K562 (cell line): ENCODE results near the gene DPH2. TPM values are rescaled to one million over a fixed set of nuclear protein-coding genes. Genes with fewer than 3 reads are reported as not detected.

ENCODE experiments used
- ATAC-seq: fragments of 200-7000 bp; cut with Tn5 transposase; 3 replicates; pipeline ENCODE4 v1.9.1; 2020; ENCODE audit warnings: moderate library complexity
- BruUV-seq: library from RNA; stranded (reverse); fragments of 400-500 nt; replicated peaks from 2 replicates; lab custom pipeline; 2021; lab: Mats Ljungman, UMichigan
- CTCF ChIA-PET: fragments of 300-600 bp; formaldehyde crosslinking; extraction: SDS; loops from one replicate; lab custom pipeline; 2021; ENCODE audit warnings: low intra/inter-chr PET ratio; lab: Yijun Ruan, JAX
- POLR2A ChIA-PET: fragments of 300-600, 350-650 bp; sonication (Branson Sonifier 250); formaldehyde crosslinking; extraction: SDS; loops from one replicate; lab custom pipeline; 2021; ENCODE audit warnings: antibody characterized with exemption, inconsistent platforms; lab: Yijun Ruan, JAX
- DNase-seq, 4 experiments: peaks; one replicate each; pipeline versions ENCODE4 v3.0.0 to v3.0.0-alpha.2; 2011 to 2018; ENCODE audit warnings: low spot score in 3 of 4, mixed read lengths in 3 of 4; ENCODE audit errors: extremely low read depth in 1 of 4
- FAIRE-seq: peaks from 2 replicates; lab custom pipeline; 2011; peaks lifted over from hg19 to GRCh38; lab: Jason Lieb, UNC
- H2AFZ ChIP-seq: 2 replicates; pipeline ENCODE4 v1.6.0; 2011; ENCODE audit warnings: low read depth, low read length, control low read depth, inconsistent platforms
- H3K27ac ChIP-seq: fragments of 200-600 bp; 3 replicates; pipeline ENCODE4 v1.8.0; 2011; ENCODE audit warnings: low read depth, mild to moderate bottlenecking, control low read depth, inconsistent platforms, low read length, moderate library complexity, mixed read lengths; ENCODE audit errors: extremely low read depth
- H3K27me3 ChIP-seq, 2 experiments: fragments of 300-600 bp in 1 of 2; 2 replicates in 1 of 2; 3 replicates in 1 of 2; pipeline versions ENCODE4 v1.6.0 to v1.8.0; 2011; ENCODE audit warnings: inconsistent platforms in 2 of 2, low read length in 2 of 2, mild to moderate bottlenecking in 1 of 2, mixed read lengths in 1 of 2, moderate library complexity in 1 of 2; ENCODE audit not compliant: control insufficient read depth in 2 of 2, insufficient read depth in 2 of 2
- H3K36me3 ChIP-seq: fragments of 300-600 bp; 3 replicates; pipeline ENCODE4 v1.8.0; 2011; ENCODE audit warnings: mild to moderate bottlenecking, low read length, inconsistent platforms; ENCODE audit not compliant: control insufficient read depth, insufficient read depth
- H3K4me1 ChIP-seq, 2 experiments: fragments of 200-600 bp in 1 of 2; replicated peaks in 1 of 2; 2 replicates in 1 of 2; 3 replicates in 1 of 2; pipeline versions ENCODE4 v1.5.1 to v1.8.0; 2011; ENCODE audit warnings: inconsistent platforms in 2 of 2, low read length in 2 of 2, mild to moderate bottlenecking in 1 of 2, mixed read lengths in 1 of 2, moderate library complexity in 1 of 2; ENCODE audit not compliant: control insufficient read depth in 2 of 2, insufficient read depth in 2 of 2
- H3K4me2 ChIP-seq: 2 replicates; pipeline ENCODE4 v1.6.1; 2011; ENCODE audit warnings: low read length, control low read depth, inconsistent platforms, mixed read lengths; ENCODE audit not compliant: insufficient read depth
- H3K4me3 ChIP-seq: fragments of 200-600 bp; sonication (generic), shearing (Covaris generic); 2 replicates; pipeline ENCODE4 v1.5.1; 2016; ENCODE audit warnings: control low read depth, inconsistent platforms
- H3K79me2 ChIP-seq: fragments of 200-600 bp; 3 replicates; pipeline ENCODE4 v1.8.0; 2011; ENCODE audit warnings: low read length, inconsistent platforms; ENCODE audit not compliant: control insufficient read depth, insufficient read depth
- H3K9ac ChIP-seq, 2 experiments: 2 replicates each; pipeline versions ENCODE4 v1.6.0 to v1.6.1; 2011; ENCODE audit warnings: low read depth in 2 of 2, low read length in 2 of 2, control low read depth in 1 of 2, inconsistent platforms in 1 of 2, mild to moderate bottlenecking in 1 of 2, mixed read lengths in 1 of 2; ENCODE audit not compliant: insufficient read depth in 1 of 2
- H3K9me1 ChIP-seq: one replicate; pipeline ENCODE4 v1.6.0; 2011; ENCODE audit warnings: inconsistent platforms, mild to moderate bottlenecking, low read length, moderate library complexity; ENCODE audit not compliant: control insufficient read depth, insufficient read depth
- H3K9me3 ChIP-seq: replicated peaks from 2 replicates; pipeline ENCODE4 v1.5.1; 2011; ENCODE audit warnings: low read depth, low read length, inconsistent platforms; ENCODE audit not compliant: control insufficient read depth, insufficient read depth
- H4K20me1 ChIP-seq: replicated peaks from 2 replicates; pipeline ENCODE4 v1.6.1; 2011; ENCODE audit warnings: low read length, inconsistent platforms, mixed read lengths; ENCODE audit not compliant: control insufficient read depth, insufficient read depth
- MBD2 ChIP-seq: sonication (generic); IDR thresholded peaks from 2 replicates; pipeline ENCODE4 v1.6.1; 2016; ENCODE audit warnings: low read depth, borderline replicate concordance
- MYNN ChIP-seq, 2 experiments: sonication (generic); formaldehyde crosslinking in 1 of 2; IDR thresholded peaks; 2 replicates each; pipeline versions ENCODE4 v1.5.0 to v1.6.1; 2016 to 2020; ENCODE audit warnings: antibody characterized with exemption in 1 of 2, missing genetic modification reagents in 1 of 2
- NFRKB ChIP-seq: fragments of 450-650 bp; IDR thresholded peaks from 2 replicates; pipeline ENCODE4 v1.6.1; 2016; ENCODE audit warnings: low read depth
- NONO ChIP-seq, 2 experiments: fragments of 200-400 bp in 1 of 2; fragments of 450-650 bp in 1 of 2; formaldehyde crosslinking in 1 of 2; IDR thresholded peaks; 2 replicates each; pipeline ENCODE4 v1.6.1; 2017; ENCODE audit warnings: low read depth in 2 of 2, mild to moderate bottlenecking in 2 of 2, moderate library complexity in 2 of 2, low read length in 1 of 2
- RB1 ChIP-seq: fragments of 450-650 bp; IDR thresholded peaks from 2 replicates; pipeline ENCODE4 v1.6.1; 2017; ENCODE audit warnings: low read depth, mild to moderate bottlenecking
- ZBTB1 ChIP-seq: sonication (generic); formaldehyde crosslinking; IDR thresholded peaks from 2 replicates; pipeline ENCODE4 v1.8.1; 2023; ENCODE audit warnings: missing genetic modification reagents, low read depth, mild to moderate bottlenecking, borderline replicate concordance
- ZFP1 ChIP-seq: fragments of 450-650 bp; formaldehyde crosslinking; IDR thresholded peaks from 2 replicates; pipeline ENCODE4 v1.4.0; 2020; ENCODE audit warnings: mild to moderate bottlenecking, mixed read lengths
- ZNF766 ChIP-seq: fragments of 200-800 bp; sonication (Bioruptor generic); conservative IDR thresholded peaks from 2 replicates; pipeline ENCODE4 v1.6.1; 2016; ENCODE audit warnings: missing genetic modification characterization, missing compliant biosample characterization
- WGBS: fragments of 100-300 bp; shearing (Covaris generic); methylation state at CpG from one replicate; pipeline ENCODE4 v1.1.6; 2016; ENCODE audit warnings: low coverage, mixed read lengths; ENCODE audit not compliant: insufficient coverage; ENCODE audit errors: missing lambda C conversion rate; 5-methylcytosine and 5-hydroxymethylcytosine counted together
- in situ Hi-C: fragments of 300-500 bp; cut with MboI; formaldehyde crosslinking; loops from 4 replicates; pipeline ENCODE4 v1.15.0; 2018; ENCODE audit warnings: inconsistent platforms, mixed read lengths
- intact Hi-C: fragments of 100-400 bp; cut with micrococcal nuclease; formaldehyde crosslinking; loops from 2 replicates; pipeline ENCODE4 v1.14.2; 2022
- polyA plus RNA-seq, 8 experiments: library from polyadenylated mRNA; depleted of rRNA in 4 of 8; stranded (reverse) in 5 of 8; unstranded in 3 of 8; fragments of >200 nt; fragmentation: Nextera tagmentation in 2 of 8; fragmentation: Illumina TruSeq in 1 of 8; extraction: Ambion mirVana in 2 of 8; extraction: Trizol in 1 of 8; gene quantifications; 2 replicates each; pipeline versions ENCODE4 v1.2.1 to v1.2.3, GENCODE V29; 2011 to 2014; ENCODE audit warnings: inconsistent platforms in 1 of 8, missing spikeins in 1 of 8
- total RNA-seq, 7 experiments: library from RNA; depleted of rRNA in 6 of 7; stranded (reverse); fragments of >200 nt in 6 of 7; fragmentation: Illumina TruSeq in 2 of 7; extraction: Trizol in 2 of 7; gene quantifications; 2 replicates each; pipeline versions ENCODE4 v1.2.1 to v1.2.3, GENCODE V29; 2011 to 2021; ENCODE audit warnings: low replicate concordance in 1 of 7
- TF ChIP-seq, protein P1 (sequence below): fragments of 450-650 bp; IDR thresholded peaks from 2 replicates; pipeline ENCODE4 v1.6.1; 2017; ENCODE audit warnings: antibody characterized with exemption, mild to moderate bottlenecking
- TF ChIP-seq, protein P2 (sequence below): sonication (generic); formaldehyde crosslinking; IDR thresholded peaks from 2 replicates; pipeline ENCODE4 v1.8.0; 2022; ENCODE audit warnings: missing genetic modification reagents, mild to moderate bottlenecking, borderline replicate concordance
- TF ChIP-seq, protein P3 (sequence below): fragments of 450-650 bp; IDR thresholded peaks from 2 replicates; pipeline ENCODE4 v1.6.1; 2018; ENCODE audit not compliant: partially characterized antibody

The DPH2 gene
- total and polyA plus RNA-seq, 9 of the 15 experiments (the other 6 are each of a cell fraction or from before 2014, with no cell fraction given) = 17.9 to 94.1 (median 68.1) TPM

DNA sequence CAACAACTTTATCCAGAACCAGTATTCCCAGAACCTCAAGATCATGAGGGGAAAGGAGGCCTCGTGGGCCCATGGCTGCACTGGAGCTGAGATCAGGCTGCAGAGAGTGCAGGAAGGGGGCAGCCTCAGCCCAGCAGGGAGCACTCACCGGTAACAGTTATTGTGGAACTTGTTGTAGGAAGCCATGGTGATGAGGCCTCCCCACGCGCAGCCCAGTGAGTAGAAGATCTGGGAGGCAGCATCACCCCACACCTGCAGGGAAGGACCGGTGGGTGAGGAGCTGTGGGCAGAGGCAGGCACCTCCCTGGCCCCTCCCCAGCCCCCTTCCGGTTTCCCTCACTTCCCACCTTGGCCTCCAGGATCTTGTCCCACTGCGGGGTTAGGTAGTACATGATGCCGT, 32.4 kb downstream of the DPH2 start:
- Histone ChIP-seq H3K4me1 (peaks cover 0 to 54% of the 10 kb centered on the region in 2 experiments; a peak in 3 of 5 replicates), H3K9me1 (peaks cover 5% of the 10 kb centered on the region), H4K20me1 (no peaks in the 10 kb centered on the region), H3K9ac (peak overlapping the region in 1 of 2 experiments; percentile 57; a peak in 2 of 4 replicates), H3K79me2 (no peaks in the 10 kb centered on the region), H3K27me3 (no peaks in the 10 kb centered on the region), H3K36me3 (peaks cover 3% of the 10 kb centered on the region; the same call in 1 of the 3 replicates), H3K4me2 (no peak overlapping the region), H3K9me3 (no peaks in the 10 kb centered on the region), H2AFZ (no peak overlapping the region), H3K27ac (no peak overlapping the region), H3K4me3 (no peak overlapping the region)
- intact Hi-C loops (no loop called here), in situ Hi-C loops (no loop called here)
- CTCF ChIA-PET = interaction anchor here (0.6 kb wide), 1 partner anchor 608 kb away, joined by 3 read pairs; no protein-coding TSS in a partner anchor
- POLR2A ChIA-PET = interaction anchor here (0.6 kb wide), 3 partner anchors 34 to 247 kb away, joined by 3 to 4 read pairs (median 4); no protein-coding TSS in a partner anchor
- BruUV-seq = no TSS peak
- no peak for DNase-seq
- no peak for ATAC-seq
- WGBS = 68% methylated on average over 8 of the region's 8 CpGs
- no peak for FAIRE-seq
- TF ChIP-seq MYNN (IDR thresholded peaks at IDR 0.05) (no peak), MYNN (CRISPR knock-in tag; IDR thresholded peaks at IDR 0.05) (no peak), ZFP1 (CRISPR knock-in tag) (no peak), ZNF766 (CRISPR knock-in tag) (no peak), NONO (IDR thresholded peaks at IDR 0.05; ENCODE audit: low read depth in 2 of 2, low read length in 1 of 2) (no peak), NFRKB (no peak), MBD2 (no peak), RB1 (no peak), ZBTB1 (CRISPR knock-in tag) (no peak)
- TF ChIP-seq, protein P1, sequence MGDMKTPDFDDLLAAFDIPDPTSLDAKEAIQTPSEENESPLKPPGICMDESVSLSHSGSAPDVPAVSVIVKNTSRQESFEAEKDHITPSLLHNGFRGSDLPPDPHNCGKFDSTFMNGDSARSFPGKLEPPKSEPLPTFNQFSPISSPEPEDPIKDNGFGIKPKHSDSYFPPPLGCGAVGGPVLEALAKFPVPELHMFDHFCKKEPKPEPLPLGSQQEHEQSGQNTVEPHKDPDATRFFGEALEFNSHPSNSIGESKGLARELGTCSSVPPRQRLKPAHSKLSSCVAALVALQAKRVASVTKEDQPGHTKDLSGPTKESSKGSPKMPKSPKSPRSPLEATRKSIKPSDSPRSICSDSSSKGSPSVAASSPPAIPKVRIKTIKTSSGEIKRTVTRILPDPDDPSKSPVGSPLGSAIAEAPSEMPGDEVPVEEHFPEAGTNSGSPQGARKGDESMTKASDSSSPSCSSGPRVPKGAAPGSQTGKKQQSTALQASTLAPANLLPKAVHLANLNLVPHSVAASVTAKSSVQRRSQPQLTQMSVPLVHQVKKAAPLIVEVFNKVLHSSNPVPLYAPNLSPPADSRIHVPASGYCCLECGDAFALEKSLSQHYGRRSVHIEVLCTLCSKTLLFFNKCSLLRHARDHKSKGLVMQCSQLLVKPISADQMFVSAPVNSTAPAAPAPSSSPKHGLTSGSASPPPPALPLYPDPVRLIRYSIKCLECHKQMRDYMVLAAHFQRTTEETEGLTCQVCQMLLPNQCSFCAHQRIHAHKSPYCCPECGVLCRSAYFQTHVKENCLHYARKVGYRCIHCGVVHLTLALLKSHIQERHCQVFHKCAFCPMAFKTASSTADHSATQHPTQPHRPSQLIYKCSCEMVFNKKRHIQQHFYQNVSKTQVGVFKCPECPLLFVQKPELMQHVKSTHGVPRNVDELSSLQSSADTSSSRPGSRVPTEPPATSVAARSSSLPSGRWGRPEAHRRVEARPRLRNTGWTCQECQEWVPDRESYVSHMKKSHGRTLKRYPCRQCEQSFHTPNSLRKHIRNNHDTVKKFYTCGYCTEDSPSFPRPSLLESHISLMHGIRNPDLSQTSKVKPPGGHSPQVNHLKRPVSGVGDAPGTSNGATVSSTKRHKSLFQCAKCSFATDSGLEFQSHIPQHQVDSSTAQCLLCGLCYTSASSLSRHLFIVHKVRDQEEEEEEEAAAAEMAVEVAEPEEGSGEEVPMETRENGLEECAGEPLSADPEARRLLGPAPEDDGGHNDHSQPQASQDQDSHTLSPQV = no peak
- TF ChIP-seq, protein P2, sequence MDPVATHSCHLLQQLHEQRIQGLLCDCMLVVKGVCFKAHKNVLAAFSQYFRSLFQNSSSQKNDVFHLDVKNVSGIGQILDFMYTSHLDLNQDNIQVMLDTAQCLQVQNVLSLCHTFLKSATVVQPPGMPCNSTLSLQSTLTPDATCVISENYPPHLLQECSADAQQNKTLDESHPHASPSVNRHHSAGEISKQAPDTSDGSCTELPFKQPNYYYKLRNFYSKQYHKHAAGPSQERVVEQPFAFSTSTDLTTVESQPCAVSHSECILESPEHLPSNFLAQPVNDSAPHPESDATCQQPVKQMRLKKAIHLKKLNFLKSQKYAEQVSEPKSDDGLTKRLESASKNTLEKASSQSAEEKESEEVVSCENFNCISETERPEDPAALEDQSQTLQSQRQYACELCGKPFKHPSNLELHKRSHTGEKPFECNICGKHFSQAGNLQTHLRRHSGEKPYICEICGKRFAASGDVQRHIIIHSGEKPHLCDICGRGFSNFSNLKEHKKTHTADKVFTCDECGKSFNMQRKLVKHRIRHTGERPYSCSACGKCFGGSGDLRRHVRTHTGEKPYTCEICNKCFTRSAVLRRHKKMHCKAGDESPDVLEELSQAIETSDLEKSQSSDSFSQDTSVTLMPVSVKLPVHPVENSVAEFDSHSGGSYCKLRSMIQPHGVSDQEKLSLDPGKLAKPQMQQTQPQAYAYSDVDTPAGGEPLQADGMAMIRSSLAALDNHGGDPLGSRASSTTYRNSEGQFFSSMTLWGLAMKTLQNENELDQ (CRISPR knock-in tag) = no peak
- TF ChIP-seq, protein P3, sequence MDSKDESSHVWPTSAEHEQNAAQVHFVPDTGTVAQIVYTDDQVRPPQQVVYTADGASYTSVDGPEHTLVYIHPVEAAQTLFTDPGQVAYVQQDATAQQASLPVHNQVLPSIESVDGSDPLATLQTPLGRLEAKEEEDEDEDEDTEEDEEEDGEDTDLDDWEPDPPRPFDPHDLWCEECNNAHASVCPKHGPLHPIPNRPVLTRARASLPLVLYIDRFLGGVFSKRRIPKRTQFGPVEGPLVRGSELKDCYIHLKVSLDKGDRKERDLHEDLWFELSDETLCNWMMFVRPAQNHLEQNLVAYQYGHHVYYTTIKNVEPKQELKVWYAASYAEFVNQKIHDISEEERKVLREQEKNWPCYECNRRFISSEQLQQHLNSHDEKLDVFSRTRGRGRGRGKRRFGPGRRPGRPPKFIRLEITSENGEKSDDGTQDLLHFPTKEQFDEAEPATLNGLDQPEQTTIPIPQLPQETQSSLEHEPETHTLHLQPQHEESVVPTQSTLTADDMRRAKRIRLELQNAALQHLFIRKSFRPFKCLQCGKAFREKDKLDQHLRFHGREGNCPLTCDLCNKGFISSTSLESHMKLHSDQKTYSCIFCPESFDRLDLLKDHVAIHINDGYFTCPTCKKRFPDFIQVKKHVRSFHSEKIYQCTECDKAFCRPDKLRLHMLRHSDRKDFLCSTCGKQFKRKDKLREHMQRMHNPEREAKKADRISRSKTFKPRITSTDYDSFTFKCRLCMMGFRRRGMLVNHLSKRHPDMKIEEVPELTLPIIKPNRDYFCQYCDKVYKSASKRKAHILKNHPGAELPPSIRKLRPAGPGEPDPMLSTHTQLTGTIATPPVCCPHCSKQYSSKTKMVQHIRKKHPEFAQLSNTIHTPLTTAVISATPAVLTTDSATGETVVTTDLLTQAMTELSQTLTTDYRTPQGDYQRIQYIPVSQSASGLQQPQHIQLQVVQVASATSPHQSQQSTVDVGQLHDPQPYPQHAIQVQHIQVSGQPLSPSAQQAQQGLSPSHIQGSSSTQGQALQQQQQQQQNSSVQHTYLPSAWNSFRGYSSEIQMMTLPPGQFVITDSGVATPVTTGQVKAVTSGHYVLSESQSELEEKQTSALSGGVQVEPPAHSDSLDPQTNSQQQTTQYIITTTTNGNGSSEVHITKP = no peak
